SJSA1 (cell line): Measurements from ENCODE around the gene ZNF358. TPM values are rescaled to one million over a fixed set of nuclear protein-coding genes. Genes with fewer than 3 reads are reported as not detected.

Experiments used
- DNase-seq, 2 experiments: peaks; one replicate each; pipeline ENCODE4 v3.0.0-alpha.2; 2015 to 2020; ENCODE audit warnings: low spot score in 2 of 2, low read depth in 1 of 2
- H3K27ac ChIP-seq: fragments of 250-450 bp; sonication (Bioruptor Pico); 2 replicates; pipeline ENCODE4 v1.5.1; 2020; ENCODE audit warnings: mild to moderate bottlenecking, moderate library complexity
- H3K27me3 ChIP-seq: fragments of 250-450 bp; sonication (Bioruptor Pico); replicated peaks from 2 replicates; pipeline ENCODE4 v1.5.1; 2020; ENCODE audit warnings: mild to moderate bottlenecking, moderate library complexity
- H3K36me3 ChIP-seq: fragments of 250-450 bp; sonication (Bioruptor Pico); 2 replicates; pipeline ENCODE4 v1.5.1; 2020; ENCODE audit warnings: mild to moderate bottlenecking
- H3K4me1 ChIP-seq: fragments of 250-450 bp; sonication (Bioruptor Pico); replicated peaks from 2 replicates; pipeline ENCODE4 v1.6.1; 2021; ENCODE audit warnings: mild to moderate bottlenecking
- H3K4me3 ChIP-seq: fragments of 250-450 bp; sonication (Bioruptor Pico); 2 replicates; pipeline ENCODE4 v1.5.1; 2020; ENCODE audit warnings: mild to moderate bottlenecking
- H3K9me3 ChIP-seq: fragments of 250-450 bp; sonication (Bioruptor Pico); replicated peaks from 2 replicates; pipeline ENCODE4 v1.5.1; 2020; ENCODE audit warnings: mild to moderate bottlenecking
- total RNA-seq: library from RNA; depleted of rRNA; stranded (reverse); fragments of >200 nt; shearing (Covaris generic); gene quantifications from 2 replicates; pipeline ENCODE4 v1.2.3, GENCODE V29; 2014

Gene ZNF358
- total RNA-seq, 1 experiment from 2014 or later, result 33.7 TPM

GRCh38 chr19:7541828-7542443 lies 26.0 kb downstream of the ZNF358 start:
- Histone ChIP-seq H3K36me3 (peaks cover 40% of the 10 kb centered on the region), H3K9me3 (no peaks in the 10 kb centered on the region), H3K4me3 (no peak overlapping the region), H3K27ac (no peak overlapping the region), H3K4me1 (no peaks in the 10 kb centered on the region), H3K27me3 (no peaks in the 10 kb centered on the region)
- DNase-seq, result no peak

GRCh38 chr19:7542556-7543348 lies 26.8 kb downstream of the ZNF358 start:
- no peak overlapping the region for H3K27ac ChIP-seq
- no peak for DNase-seq
- no peaks in the 10 kb centered on the region for H3K9me3 ChIP-seq
- H3K36me3 ChIP-seq, result peaks cover 40% of the 10 kb centered on the region
- H3K4me3 ChIP-seq, result no peak overlapping the region
- no peaks in the 10 kb centered on the region for H3K27me3 ChIP-seq
- H3K4me1 ChIP-seq, result no peaks in the 10 kb centered on the region

- Histone ChIP-seq H3K4me1 (no peaks in the 10 kb centered on the region), H3K4me3 (no peak overlapping the region), H3K9me3 (no peaks in the 10 kb centered on the region), H3K36me3 (peaks cover 29% of the 10 kb centered on the region), H3K27ac (no peak overlapping the region), H3K27me3 (no peaks in the 10 kb centered on the region)
- DNase-seq, result no peak
Measured at GRCh38 chr19:7544626-7545025, 28.7 kb downstream of the ZNF358 start.

- Histone ChIP-seq H3K27me3 (no peaks in the 10 kb centered on the region), H3K36me3 (peaks cover 26% of the 10 kb centered on the region), H3K4me1 (no peaks in the 10 kb centered on the region), H3K9me3 (no peaks in the 10 kb centered on the region), H3K4me3 (no peak overlapping the region), H3K27ac (no peak overlapping the region)
- DNase-seq, result no peak
Measured at GRCh38 chr19:7545300-7545699, 29.4 kb downstream of the ZNF358 start.

GRCh38 chr19:7545904-7546303 lies 30.0 kb downstream of the ZNF358 start:
- Histone ChIP-seq H3K27me3 (no peaks in the 10 kb centered on the region), H3K36me3 (peaks cover 27% of the 10 kb centered on the region), H3K4me3 (no peak overlapping the region), H3K4me1 (no peaks in the 10 kb centered on the region), H3K27ac (no peak overlapping the region), H3K9me3 (no peaks in the 10 kb centered on the region)
- DNase-seq, result no peak

- H3K4me3 ChIP-seq, result no peak overlapping the region
- no peak for DNase-seq
- peaks cover 23% of the 10 kb centered on the region for H3K36me3 ChIP-seq
- H3K9me3 ChIP-seq, result no peaks in the 10 kb centered on the region
- H3K27ac ChIP-seq, result no peak overlapping the region
- H3K4me1 ChIP-seq, result no peaks in the 10 kb centered on the region
- H3K27me3 ChIP-seq, result no peaks in the 10 kb centered on the region
Measured at GRCh38 chr19:7547159-7547558, 31.3 kb downstream of the ZNF358 start.

GRCh38 chr19:7549429-7550148 lies 33.7 kb downstream of the ZNF358 start:
- Histone ChIP-seq H3K27me3 (no peaks in the 10 kb centered on the region), H3K4me1 (no peaks in the 10 kb centered on the region), H3K27ac (no peak overlapping the region), H3K9me3 (no peaks in the 10 kb centered on the region), H3K36me3 (peaks cover 18% of the 10 kb centered on the region), H3K4me3 (no peak overlapping the region)
- no peak for DNase-seq

- H3K36me3 ChIP-seq, result peaks cover 23% of the 10 kb centered on the region
- H3K27ac ChIP-seq, result no peak overlapping the region
- no peaks in the 10 kb centered on the region for H3K4me1 ChIP-seq
- DNase-seq, result no peak
- no peak overlapping the region for H3K4me3 ChIP-seq
- H3K9me3 ChIP-seq, result no peaks in the 10 kb centered on the region
- no peaks in the 10 kb centered on the region for H3K27me3 ChIP-seq
Measured at GRCh38 chr19:7550169-7550770, 34.4 kb downstream of the ZNF358 start.

GRCh38 chr19:7550987-7551761 lies 35.3 kb downstream of the ZNF358 start:
- Histone ChIP-seq H3K36me3 (peaks cover 28% of the 10 kb centered on the region), H3K27ac (no peak overlapping the region), H3K4me1 (no peaks in the 10 kb centered on the region), H3K4me3 (no peak overlapping the region), H3K9me3 (no peaks in the 10 kb centered on the region), H3K27me3 (no peaks in the 10 kb centered on the region)
- no peak for DNase-seq

GRCh38 chr19:7552781-7553180 lies 36.9 kb downstream of the ZNF358 start:
- Histone ChIP-seq H3K4me3 (no peak overlapping the region), H3K27ac (no peak overlapping the region), H3K4me1 (no peaks in the 10 kb centered on the region), H3K9me3 (no peaks in the 10 kb centered on the region), H3K27me3 (no peaks in the 10 kb centered on the region), H3K36me3 (peaks cover 40% of the 10 kb centered on the region)
- DNase-seq, result no peak

GRCh38 chr19:7554565-7554964 lies 38.7 kb downstream of the ZNF358 start:
- H3K27ac ChIP-seq, result no peak overlapping the region
- H3K4me1 ChIP-seq, result no peaks in the 10 kb centered on the region
- H3K9me3 ChIP-seq, result no peaks in the 10 kb centered on the region
- H3K27me3 ChIP-seq, result no peaks in the 10 kb centered on the region
- no peak for DNase-seq
- H3K4me3 ChIP-seq, result no peak overlapping the region
- peaks cover 50% of the 10 kb centered on the region for H3K36me3 ChIP-seq

GRCh38 chr19:7554990-7555864 lies 39.3 kb downstream of the ZNF358 start:
- H3K4me1 ChIP-seq, result no peaks in the 10 kb centered on the region
- no peaks in the 10 kb centered on the region for H3K9me3 ChIP-seq
- H3K4me3 ChIP-seq, result no peak overlapping the region
- peaks cover 50% of the 10 kb centered on the region for H3K36me3 ChIP-seq
- H3K27ac ChIP-seq, result no peak overlapping the region
- no peaks in the 10 kb centered on the region for H3K27me3 ChIP-seq
- DNase-seq, result no peak
